ENCODE results near the gene LRMDA.

GRCh38 chr10:76052682-76053503, 621.5 kb downstream of the LRMDA start:
- TF ChIP-seq POLR2A (IDR thresholded peaks at IDR 0.05) (no peak), CTCF (IDR thresholded peaks at IDR 0.05) (no peak), EP300 (IDR thresholded peaks at IDR 0.05) (no peak)

Data from tibial nerve (tissue), 4 donors.